ENCODE measurements around the gene HBB.

DNA sequence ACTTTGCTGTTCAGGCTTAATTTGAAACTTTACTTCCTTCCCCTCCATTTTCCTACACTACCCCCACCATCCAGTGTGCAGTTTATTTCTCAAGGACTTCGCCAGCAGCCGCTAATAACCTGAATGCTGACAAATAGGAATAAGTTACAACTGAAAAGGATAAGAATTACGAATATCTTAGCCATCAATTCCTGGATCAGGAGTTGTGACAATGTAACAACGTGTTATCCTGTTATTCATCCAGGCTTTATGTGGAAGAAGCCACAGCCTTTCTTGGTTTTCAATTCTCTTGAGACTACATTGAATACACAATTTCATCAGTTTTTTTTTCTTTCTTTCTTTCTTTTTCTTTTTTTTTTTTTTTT, 16.9 kb upstream of the HBB start:
- no peak for TF ChIP-seq EP300 (IDR thresholded peaks at IDR 0.05)
- TF ChIP-seq, protein P1, sequence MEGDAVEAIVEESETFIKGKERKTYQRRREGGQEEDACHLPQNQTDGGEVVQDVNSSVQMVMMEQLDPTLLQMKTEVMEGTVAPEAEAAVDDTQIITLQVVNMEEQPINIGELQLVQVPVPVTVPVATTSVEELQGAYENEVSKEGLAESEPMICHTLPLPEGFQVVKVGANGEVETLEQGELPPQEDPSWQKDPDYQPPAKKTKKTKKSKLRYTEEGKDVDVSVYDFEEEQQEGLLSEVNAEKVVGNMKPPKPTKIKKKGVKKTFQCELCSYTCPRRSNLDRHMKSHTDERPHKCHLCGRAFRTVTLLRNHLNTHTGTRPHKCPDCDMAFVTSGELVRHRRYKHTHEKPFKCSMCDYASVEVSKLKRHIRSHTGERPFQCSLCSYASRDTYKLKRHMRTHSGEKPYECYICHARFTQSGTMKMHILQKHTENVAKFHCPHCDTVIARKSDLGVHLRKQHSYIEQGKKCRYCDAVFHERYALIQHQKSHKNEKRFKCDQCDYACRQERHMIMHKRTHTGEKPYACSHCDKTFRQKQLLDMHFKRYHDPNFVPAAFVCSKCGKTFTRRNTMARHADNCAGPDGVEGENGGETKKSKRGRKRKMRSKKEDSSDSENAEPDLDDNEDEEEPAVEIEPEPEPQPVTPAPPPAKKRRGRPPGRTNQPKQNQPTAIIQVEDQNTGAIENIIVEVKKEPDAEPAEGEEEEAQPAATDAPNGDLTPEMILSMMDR (IDR thresholded peaks at IDR 0.05), result no peak

Measured in suprapubic skin (tissue), 3 donors.